Measurements from ENCODE around the gene BPI. TPM values are rescaled to one million over a fixed set of nuclear protein-coding genes. Genes with fewer than 3 reads are reported as not detected.
A peak's percentile ranks its signal among the peaks of the same experiment; 100 is the strongest.

Gene BPI
- total RNA-seq, 1 experiment from 2014 or later: 0.06 TPM

DNA sequence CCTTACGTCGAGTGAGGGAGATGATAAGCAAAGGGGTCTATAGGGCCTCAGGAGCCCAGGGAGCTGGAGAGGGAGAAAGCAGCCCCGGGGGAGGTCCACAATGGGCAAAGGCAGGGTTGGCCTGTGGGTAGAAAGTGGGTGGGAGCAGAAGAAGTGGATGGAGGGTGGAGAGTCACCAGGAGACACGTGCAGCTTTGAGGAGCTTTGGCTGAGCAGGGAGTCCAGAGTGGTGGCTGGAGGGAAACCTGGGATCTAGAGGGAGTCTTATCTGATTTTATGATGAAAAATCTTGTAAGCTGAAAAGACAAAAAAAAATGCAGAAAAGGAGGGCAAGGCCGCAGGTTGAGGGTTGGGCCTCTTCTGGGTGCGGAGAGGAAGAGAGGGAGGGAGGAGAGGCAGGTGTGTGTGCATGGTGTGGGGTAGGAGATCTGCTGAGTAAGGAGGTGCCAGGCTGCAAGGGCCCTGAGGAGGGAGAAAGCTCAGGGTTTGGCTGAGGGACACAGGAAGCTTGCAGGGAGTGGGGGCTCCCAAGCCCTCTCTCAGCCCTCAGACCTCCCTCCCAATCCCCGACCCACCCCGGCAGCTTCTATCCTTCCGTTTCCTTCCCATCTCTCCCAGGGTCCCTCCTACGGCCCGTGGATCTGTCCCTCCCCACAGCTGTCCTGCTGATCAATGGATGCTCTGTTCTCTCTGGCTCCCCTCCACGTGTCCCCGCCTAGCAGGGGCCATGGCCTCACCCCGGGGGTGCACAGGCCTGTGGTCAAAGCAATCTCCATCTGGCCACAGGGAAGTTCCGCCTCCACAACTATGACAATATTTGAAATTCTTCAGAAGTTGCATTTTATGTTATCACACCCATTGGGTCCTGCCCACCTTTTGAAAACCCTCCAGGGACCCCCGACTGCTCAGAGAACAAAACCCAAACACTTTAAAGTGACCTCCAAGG is 17.1 kb upstream of the BPI start:
- H3K4me3 ChIP-seq: peak overlapping the region; percentile 26
- peak; percentile 100 for DNase-seq
- H3K27me3 ChIP-seq: no peaks in the 10 kb centered on the region
- H3K36me3 ChIP-seq: no peaks in the 10 kb centered on the region
- no peaks in the 10 kb centered on the region; the same call in 1 of the 2 replicates for H3K9me3 ChIP-seq (replicated peaks)
- H3K4me1 ChIP-seq: peaks cover 35% of the 10 kb centered on the region
- H3K27ac ChIP-seq: peak overlapping the region; percentile 79

DNA sequence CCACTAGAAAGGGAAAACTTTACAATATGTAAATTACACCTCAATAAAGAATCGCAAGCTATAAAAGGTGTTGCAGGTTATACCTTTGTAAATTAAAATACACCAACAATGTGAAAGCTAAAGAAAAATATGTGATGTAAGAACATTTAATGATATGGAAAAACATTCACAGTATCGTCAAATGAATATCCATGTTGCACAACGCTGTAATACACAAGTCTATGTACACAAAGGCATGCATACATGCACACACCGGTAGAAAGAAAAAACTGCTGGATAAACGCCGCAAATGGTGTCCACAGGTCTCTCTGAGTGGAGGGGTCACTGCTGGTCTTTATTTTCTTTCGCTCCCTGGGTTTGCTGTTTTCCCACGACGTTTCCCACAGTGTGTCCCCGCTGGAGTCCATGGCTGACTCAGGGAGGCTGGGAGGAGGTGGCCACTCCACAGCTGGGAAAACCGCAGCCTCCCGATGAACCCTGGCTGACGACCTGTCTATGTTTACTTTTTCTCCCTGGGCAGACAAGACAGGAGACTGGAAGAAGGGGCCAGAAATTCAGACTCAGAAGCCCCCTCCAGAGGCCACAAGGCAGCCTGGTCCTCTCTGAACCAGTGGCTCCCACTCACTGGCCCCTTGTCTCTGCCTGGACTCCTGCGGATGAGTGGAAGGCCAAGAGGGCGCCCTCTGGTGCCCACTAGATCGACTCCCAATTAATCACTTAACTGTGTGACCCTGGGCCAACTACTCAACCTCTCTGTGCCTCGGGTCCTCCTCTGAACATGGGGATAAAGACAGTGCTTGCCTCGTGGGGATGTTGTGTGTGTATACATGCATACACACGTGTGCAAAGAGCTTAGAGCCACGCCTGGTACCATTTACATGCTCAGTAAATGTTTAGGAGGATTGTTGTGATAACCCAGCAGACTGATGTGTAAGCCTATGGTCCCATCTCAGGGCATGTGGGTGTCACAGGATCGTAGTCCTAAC is 12.8 kb upstream of the BPI start:
- no peaks in the 10 kb centered on the region for H3K27me3 ChIP-seq
- peak overlapping the region; percentile 10; the same call in 1 of the 2 replicates for H3K27ac ChIP-seq
- H3K4me1 ChIP-seq: peaks cover 31% of the 10 kb centered on the region
- H3K36me3 ChIP-seq: no peaks in the 10 kb centered on the region
- no peaks in the 10 kb centered on the region for H3K9me3 ChIP-seq (replicated peaks)
- H3K4me3 ChIP-seq: peak overlapping the region; percentile 30
- DNase-seq: peak; percentile 96 to 98

DNA sequence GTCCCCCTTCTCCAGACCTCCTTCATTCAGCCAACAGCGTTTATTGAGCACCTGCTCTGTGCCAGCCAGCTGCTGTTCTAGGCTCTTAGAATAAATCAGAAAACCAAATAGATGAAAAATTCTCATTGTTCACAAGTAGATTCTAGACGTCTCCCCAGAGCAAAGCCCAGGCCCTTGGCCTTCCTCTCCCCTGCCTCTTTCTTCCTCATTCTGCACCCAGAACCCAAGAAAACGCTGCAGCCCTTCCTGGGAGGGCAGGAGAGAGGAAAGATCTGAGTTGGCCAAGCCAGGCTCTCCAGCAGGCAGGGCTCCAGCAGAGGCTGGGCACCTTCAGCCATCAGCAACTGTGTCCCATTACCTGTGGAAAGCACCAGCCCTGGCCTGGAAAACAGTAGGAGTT is 12.0 kb upstream of the BPI start:
- Histone ChIP-seq H3K27ac (no peak overlapping the region), H3K9me3 (replicated peaks) (no peaks in the 10 kb centered on the region)

DNA sequence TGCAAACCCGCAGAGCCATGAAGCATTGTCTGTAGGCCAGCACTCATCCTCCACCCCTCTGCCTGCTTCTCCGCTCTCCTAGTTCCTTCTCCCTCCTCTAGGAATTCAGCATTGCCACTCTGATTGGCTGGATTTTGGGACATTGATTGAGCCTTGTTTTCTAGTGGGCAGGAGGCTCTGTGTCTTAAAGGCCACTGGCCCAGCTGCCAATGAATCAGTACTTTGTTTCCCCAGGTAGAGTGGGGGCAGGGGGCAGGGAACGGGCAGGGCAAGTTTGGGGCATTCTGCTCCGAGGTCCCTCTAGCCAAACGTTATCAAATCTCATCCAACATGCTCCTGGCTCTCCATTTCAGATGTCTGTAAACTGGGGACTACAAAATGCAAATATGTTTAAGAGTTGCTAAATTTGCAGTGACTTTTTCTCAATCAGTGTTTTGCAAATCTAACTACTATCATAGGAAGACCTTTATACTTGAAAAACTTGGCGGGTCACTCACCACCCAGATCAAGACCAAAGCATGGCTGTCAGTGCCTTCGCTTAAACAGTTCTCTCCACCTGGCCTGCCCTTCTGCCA is 10.4 kb upstream of the BPI start:
- Histone ChIP-seq H3K36me3 (no peaks in the 10 kb centered on the region), H3K4me1 (peaks cover 11% of the 10 kb centered on the region), H3K9me3 (replicated peaks) (no peaks in the 10 kb centered on the region), H3K4me3 (no peak overlapping the region), H3K27ac (no peak overlapping the region), H3K27me3 (no peaks in the 10 kb centered on the region)
- DNase-seq: no peak

More for the DNA sequence above, 12.0 kb upstream of the BPI start:
- H3K36me3 ChIP-seq: no peaks in the 10 kb centered on the region
- H3K4me1 ChIP-seq: peaks cover 24% of the 10 kb centered on the region
- no peaks in the 10 kb centered on the region for H3K27me3 ChIP-seq
- no peak overlapping the region for H3K4me3 ChIP-seq
- no peak for DNase-seq

DNA sequence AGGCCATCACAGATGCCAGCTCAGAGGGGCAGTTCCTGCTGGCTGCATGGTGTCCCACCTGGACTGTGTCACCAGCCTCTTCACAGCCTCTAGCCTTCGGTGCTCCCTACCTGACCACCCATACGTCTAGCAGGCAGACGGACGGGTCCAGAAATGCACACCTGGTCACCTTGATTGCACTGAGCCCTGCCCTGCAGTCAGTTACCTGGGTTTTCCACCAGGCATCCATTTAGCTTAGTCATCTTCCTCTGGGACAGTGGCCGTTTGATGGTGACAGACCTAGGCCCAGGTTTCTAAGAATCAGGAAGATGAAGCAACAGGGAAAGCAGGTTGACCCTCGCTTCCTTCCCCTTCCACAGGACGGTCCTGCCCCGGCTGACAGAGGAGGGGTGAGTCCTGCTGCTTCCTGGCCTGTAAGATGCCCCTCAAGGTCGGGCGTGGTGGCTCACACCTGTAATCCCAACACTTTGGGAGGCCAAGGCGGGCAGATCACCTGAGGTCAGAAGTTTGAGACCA is 9.8 kb upstream of the BPI start:
- H3K27ac ChIP-seq: no peak overlapping the region
- DNase-seq: no peak
- no peaks in the 10 kb centered on the region for H3K36me3 ChIP-seq
- H3K9me3 ChIP-seq (replicated peaks): no peaks in the 10 kb centered on the region
- H3K4me1 ChIP-seq: peaks cover 11% of the 10 kb centered on the region
- no peaks in the 10 kb centered on the region for H3K27me3 ChIP-seq
- H3K4me3 ChIP-seq: no peak overlapping the region

DNA sequence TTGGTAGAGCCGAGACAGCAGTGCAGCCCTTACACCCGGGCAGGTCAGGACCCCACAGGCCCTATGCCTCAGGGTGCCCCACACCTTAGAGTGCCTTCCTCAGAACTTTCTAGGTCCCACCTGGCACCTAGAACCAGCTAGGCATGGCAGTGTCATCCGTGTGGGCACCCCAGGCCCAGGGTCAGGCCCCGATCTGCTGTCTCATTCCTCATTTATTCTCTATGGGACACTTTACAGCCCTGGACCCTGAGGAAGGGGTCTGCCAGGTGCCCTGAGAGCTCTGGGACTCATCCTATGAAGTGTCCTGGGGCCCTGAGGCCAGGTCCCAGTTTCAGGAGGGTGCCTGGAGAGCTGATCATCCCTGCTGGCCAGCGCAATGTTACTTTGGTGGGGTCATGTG is 8.1 kb upstream of the BPI start:
- DNase-seq: no peak
- H3K9me3 ChIP-seq (replicated peaks): no peaks in the 10 kb centered on the region
- H3K27ac ChIP-seq: no peak overlapping the region
- H3K4me1 ChIP-seq: peaks cover 6% of the 10 kb centered on the region
- H3K4me3 ChIP-seq: no peak overlapping the region
- no peaks in the 10 kb centered on the region for H3K27me3 ChIP-seq
- H3K36me3 ChIP-seq: no peaks in the 10 kb centered on the region

DNA sequence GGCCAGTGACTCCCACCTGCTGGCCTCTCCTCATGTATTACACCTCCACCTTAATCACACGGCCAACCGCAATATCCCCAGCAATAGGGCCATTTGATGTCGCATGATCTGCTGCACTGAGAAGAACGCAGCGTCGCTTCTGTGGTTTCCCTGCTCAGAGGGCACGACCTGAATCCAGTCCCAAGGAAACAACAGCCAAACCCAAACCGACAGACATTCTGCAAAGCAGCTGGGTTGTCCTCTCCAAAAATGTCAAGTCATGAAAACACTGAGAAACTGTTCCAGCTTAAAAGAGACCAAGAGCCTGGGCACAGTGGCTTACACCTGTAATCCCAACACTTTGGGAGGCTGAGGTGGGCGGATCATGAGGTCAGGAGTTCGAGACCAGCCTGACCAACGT is 7.5 kb upstream of the BPI start:
- no peak overlapping the region for H3K27ac ChIP-seq
- peaks cover 3% of the 10 kb centered on the region for H3K4me1 ChIP-seq
- H3K4me3 ChIP-seq: no peak overlapping the region
- no peaks in the 10 kb centered on the region for H3K36me3 ChIP-seq
- H3K27me3 ChIP-seq: no peaks in the 10 kb centered on the region
- H3K9me3 ChIP-seq (replicated peaks): no peaks in the 10 kb centered on the region
- DNase-seq: no peak

DNA sequence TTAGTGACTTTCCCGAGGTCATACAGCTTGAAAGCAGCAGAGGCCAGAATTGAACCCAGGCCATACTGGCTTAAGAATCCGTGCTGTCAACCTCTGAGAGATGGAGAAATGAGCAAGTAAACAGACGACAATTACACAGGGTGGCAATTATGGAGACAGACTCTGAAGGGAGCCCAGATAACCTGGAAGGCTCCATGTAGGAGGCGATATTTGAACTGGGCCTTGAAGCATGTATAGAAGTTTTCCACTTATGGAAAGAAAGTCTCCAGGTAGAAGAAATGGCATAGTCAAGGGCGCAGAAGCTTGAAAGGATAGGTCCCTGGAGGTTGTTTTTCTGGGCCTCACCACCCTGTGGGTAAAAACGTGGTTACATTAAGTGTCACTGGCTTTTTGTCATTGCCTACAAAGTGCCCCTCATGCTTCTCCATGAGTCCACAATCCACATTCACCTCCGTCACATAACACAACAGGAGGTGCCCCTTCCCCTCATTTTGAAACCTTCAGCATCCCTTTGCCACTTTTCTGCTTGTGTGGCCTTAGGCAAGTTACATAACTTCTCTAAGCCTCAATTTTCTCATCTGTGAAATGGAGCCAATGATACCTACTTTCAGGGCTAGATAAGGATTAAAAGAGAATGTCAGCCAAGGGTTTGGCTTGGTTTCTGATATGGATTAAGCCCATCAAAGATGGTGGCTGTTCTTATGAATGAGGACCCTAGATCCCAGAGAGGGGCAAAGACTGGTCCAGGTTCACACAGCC is 5.9 kb upstream of the BPI start:
- H3K36me3 ChIP-seq: no peaks in the 10 kb centered on the region
- H3K4me3 ChIP-seq: no peak overlapping the region
- no peaks in the 10 kb centered on the region for H3K4me1 ChIP-seq
- H3K27me3 ChIP-seq: peaks cover 5% of the 10 kb centered on the region; the same call in 1 of the 2 replicates
- no peak overlapping the region for H3K27ac ChIP-seq
- no peak for DNase-seq
- H3K9me3 ChIP-seq (replicated peaks): no peaks in the 10 kb centered on the region

DNA sequence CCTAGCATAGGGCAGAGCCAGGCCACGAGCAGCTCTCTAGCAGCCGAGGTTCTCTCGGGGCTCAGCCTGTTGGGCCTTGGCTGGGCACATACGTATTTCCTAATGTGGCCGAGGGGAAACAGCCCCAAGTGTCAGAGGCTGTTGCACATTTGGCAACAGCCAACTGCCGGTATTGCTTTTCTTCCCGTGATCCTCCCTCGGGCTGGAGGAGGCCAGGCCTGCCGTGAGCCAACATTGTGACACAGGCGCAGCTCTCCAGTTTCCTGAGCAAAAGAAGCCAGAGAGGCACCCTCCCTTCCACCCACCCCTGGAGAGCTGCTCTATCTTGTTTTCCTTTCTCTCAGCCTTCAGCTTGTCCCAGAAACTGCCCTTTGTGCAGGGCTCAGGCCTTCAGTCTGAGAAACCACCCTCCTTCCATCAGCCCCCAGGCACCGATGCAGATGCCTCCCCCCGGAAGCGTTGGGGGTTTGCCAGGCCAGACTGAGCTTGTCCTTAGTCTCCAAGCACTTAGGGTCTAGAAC is 5.1 kb upstream of the BPI start:
- Histone ChIP-seq H3K27me3 (peaks cover 5% of the 10 kb centered on the region; the same call in 1 of the 2 replicates), H3K4me1 (no peaks in the 10 kb centered on the region), H3K36me3 (no peaks in the 10 kb centered on the region), H3K27ac (no peak overlapping the region), H3K4me3 (no peak overlapping the region), H3K9me3 (replicated peaks) (no peaks in the 10 kb centered on the region)
- peak; percentile 33 to 58 for DNase-seq

DNA sequence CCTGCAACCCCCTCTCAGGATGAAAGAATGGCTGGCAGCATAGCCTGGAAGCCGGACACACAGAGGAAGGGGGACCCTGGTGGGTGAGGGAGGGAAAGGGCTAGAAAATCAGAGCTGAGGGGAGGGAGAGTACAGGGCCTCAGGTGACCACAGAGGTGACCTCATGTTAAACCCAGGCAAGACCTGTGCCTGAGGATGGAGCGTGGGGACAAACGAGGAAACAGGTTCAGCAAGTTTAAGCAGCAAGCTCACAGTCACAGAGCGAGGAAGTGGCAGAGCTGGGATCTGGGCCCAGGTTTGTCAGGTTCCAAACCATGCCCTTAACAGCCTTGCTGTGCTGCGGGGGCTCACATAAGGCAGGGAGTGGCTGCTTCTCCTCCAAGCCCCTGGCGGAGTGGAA is 4.0 kb upstream of the BPI start:
- H3K9me3 ChIP-seq (replicated peaks): no peaks in the 10 kb centered on the region
- H3K27ac ChIP-seq: no peak overlapping the region
- DNase-seq: no peak
- H3K4me1 ChIP-seq: no peaks in the 10 kb centered on the region
- H3K27me3 ChIP-seq: peaks cover 5% of the 10 kb centered on the region; the same call in 1 of the 2 replicates
- no peak overlapping the region for H3K4me3 ChIP-seq
- H3K36me3 ChIP-seq: no peaks in the 10 kb centered on the region

DNA sequence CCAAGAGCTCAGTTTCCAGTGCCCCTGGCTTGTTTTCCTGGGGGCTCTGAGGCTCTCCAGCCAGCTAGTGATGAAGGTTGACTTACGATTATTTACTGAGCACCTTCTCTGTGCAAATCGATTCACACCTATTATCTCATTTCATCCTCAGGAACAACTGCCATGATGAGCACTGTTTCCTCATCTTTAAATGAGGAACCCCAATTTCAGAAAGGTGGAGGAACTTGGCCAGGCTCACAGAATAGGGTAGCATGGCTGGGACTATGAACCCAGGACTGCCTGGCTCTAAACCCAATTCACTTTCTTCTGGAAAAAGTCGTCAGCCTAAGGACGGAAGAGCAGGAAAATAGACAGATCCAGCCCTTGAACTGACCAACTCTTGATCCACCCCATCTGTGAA is 3.5 kb upstream of the BPI start:
- H3K36me3 ChIP-seq: no peaks in the 10 kb centered on the region
- no peaks in the 10 kb centered on the region for H3K4me1 ChIP-seq
- H3K4me3 ChIP-seq: no peak overlapping the region
- no peak for DNase-seq
- H3K27me3 ChIP-seq: peaks cover 5% of the 10 kb centered on the region; the same call in 1 of the 2 replicates
- H3K9me3 ChIP-seq (replicated peaks): no peaks in the 10 kb centered on the region
- no peak overlapping the region for H3K27ac ChIP-seq

DNA sequence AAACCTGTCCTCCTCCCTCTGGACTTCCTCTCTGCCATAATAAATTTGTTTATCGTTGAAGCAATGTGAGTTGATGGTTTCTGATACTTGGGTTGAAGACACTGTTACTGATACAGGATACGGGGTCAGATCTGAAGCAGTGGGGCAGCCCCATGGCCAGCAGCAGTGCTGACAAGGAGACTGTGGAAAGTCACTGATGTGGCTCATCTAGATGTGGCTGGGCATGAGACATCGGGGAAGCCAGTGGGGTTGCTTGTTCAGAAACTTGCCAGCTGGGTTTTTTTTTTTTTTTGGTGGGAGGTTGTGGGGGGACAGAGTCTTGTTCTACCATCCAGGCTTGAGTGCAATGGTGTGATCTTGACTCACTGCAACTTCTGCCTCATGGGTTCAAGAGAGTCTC is 2.6 kb upstream of the BPI start:
- Histone ChIP-seq H3K27ac (no peak overlapping the region), H3K9me3 (replicated peaks) (no peaks in the 10 kb centered on the region), H3K4me1 (no peaks in the 10 kb centered on the region), H3K27me3 (peaks cover 5% of the 10 kb centered on the region; the same call in 1 of the 2 replicates), H3K4me3 (no peak overlapping the region), H3K36me3 (no peaks in the 10 kb centered on the region)
- DNase-seq: no peak

DNA sequence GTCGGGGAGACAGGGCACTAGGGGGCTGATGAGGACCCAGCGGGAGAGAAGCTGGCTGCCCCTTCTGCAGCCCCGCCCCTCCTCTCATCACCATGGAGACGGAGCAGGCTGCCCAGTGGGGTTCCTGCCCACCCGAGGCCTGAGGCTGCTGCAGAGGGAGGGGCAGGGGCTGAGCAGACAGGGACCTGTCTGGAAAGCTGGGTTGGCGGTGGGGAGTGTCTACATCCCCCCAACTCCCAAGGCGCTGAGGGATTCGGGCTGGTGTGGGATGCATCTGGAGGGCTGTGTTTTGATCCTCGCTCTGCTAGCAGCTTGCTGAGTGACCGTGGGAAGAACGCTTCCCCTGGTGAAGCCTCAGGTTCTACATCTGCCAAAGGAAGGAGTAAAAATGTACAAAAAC is 1.2 kb upstream of the BPI start:
- no peaks in the 10 kb centered on the region for H3K9me3 ChIP-seq (replicated peaks)
- DNase-seq: peak in 1 of 2 experiments; percentile 32
- H3K27ac ChIP-seq: no peak overlapping the region
- H3K4me1 ChIP-seq: peaks cover 4% of the 10 kb centered on the region; the same call in 1 of the 2 replicates
- peaks cover 5% of the 10 kb centered on the region; the same call in 1 of the 2 replicates for H3K27me3 ChIP-seq
- no peak overlapping the region for H3K4me3 ChIP-seq
- no peaks in the 10 kb centered on the region for H3K36me3 ChIP-seq

All from SJCRH30 (cell line).